Vagina (tissue), 2 donors: ENCODE results near the gene FBXO8.

Source experiments
- POLR2A ChIP-seq, 2 donors: fragments of 450-650 bp; IDR thresholded peaks; one replicate each; pipeline ENCODE4 v1.6.1; 2017; ENCODE audit warnings: antibody characterized with exemption in 2 of 2, mild to moderate bottlenecking in 2 of 2, moderate library complexity in 2 of 2
- TF ChIP-seq, protein P1 (sequence below), 3 experiments: fragments of 450-650 bp in 2 of 3; fragments of 200-600 bp in 1 of 3; sonication (generic) in 1 of 3; IDR thresholded peaks; one replicate each; pipeline ENCODE4 v1.5.1; 2017 to 2019; ENCODE audit warnings: antibody characterized with exemption in 3 of 3, mild to moderate bottlenecking in 2 of 3, moderate library complexity in 2 of 3

GRCh38 chr4:174273930-174274329 is 9.5 kb downstream of the FBXO8 start:
- TF ChIP-seq, protein P1, sequence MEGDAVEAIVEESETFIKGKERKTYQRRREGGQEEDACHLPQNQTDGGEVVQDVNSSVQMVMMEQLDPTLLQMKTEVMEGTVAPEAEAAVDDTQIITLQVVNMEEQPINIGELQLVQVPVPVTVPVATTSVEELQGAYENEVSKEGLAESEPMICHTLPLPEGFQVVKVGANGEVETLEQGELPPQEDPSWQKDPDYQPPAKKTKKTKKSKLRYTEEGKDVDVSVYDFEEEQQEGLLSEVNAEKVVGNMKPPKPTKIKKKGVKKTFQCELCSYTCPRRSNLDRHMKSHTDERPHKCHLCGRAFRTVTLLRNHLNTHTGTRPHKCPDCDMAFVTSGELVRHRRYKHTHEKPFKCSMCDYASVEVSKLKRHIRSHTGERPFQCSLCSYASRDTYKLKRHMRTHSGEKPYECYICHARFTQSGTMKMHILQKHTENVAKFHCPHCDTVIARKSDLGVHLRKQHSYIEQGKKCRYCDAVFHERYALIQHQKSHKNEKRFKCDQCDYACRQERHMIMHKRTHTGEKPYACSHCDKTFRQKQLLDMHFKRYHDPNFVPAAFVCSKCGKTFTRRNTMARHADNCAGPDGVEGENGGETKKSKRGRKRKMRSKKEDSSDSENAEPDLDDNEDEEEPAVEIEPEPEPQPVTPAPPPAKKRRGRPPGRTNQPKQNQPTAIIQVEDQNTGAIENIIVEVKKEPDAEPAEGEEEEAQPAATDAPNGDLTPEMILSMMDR (IDR thresholded peaks at IDR 0.05) = no peak
- TF ChIP-seq POLR2A (IDR thresholded peaks at IDR 0.05) = no peak
